GM19452 (cell line): ENCODE data around the gene SMC4.

ENCODE experiments used
- ATAC-seq: cut with Tn5 transposase; IDR thresholded peaks from one replicate; pipeline ENCODE4 v1.9.1; 2021; ENCODE audit not compliant: unreplicated experiment

The SMC4 gene

GRCh38 chr3:160474416-160474838 lies 75.0 kb downstream of the SMC4 start:
- ATAC-seq, result no peak

GRCh38 chr3:160475153-160475552 lies 75.7 kb downstream of the SMC4 start:
- ATAC-seq, result no peak

GRCh38 chr3:160475884-160476283 lies 76.4 kb downstream of the SMC4 start:
- no peak for ATAC-seq

GRCh38 chr3:160477750-160478149 lies 78.3 kb downstream of the SMC4 start:
- no peak for ATAC-seq

- ATAC-seq, result no peak
Measured at GRCh38 chr3:160478338-160478737, 78.9 kb downstream of the SMC4 start.

GRCh38 chr3:160479376-160479775 lies 79.9 kb downstream of the SMC4 start:
- no peak for ATAC-seq

GRCh38 chr3:160480931-160481330 lies 81.5 kb downstream of the SMC4 start:
- ATAC-seq, result no peak

- ATAC-seq, result no peak
Measured at GRCh38 chr3:160481856-160482255, 82.4 kb downstream of the SMC4 start.

- ATAC-seq, result no peak
Measured at GRCh38 chr3:160482796-160483195, 83.3 kb downstream of the SMC4 start.
